MCF 10A (cell line): ENCODE data around the gene OR10G2. TPM values are rescaled to one million over a fixed set of nuclear protein-coding genes. Genes with fewer than 3 reads are reported as not detected.

ENCODE experiments used
- BruUV-seq: library from RNA; stranded (reverse); fragments of 400-500 nt; replicated peaks from 2 replicates; lab custom pipeline; 2021; lab: Mats Ljungman, UMichigan
- CTCF ChIA-PET: fragments of 300-600 bp; sonication (Branson Sonifier 250); formaldehyde crosslinking; extraction: SDS; loops from one replicate; lab custom pipeline; 2021; ENCODE audit warnings: antibody characterized with exemption, inconsistent platforms; lab: Yijun Ruan, JAX
- POLR2A ChIA-PET: fragments of 300-600, 350-650 bp; sonication (Branson Sonifier 250); formaldehyde crosslinking; extraction: SDS; loops from one replicate; lab custom pipeline; 2020; ENCODE audit warnings: antibody characterized with exemption, inconsistent platforms; lab: Yijun Ruan, JAX
- DNase-seq: peaks from one replicate; pipeline ENCODE4 v3.0.0-alpha.2; 2018; ENCODE audit not compliant: unreplicated experiment
- H3K27ac Mint-ChIP-seq: one replicate; pipeline ENCODE4 v1.8.0; 2022; ENCODE audit warnings: mild to moderate bottlenecking, low read depth, mixed read lengths; ENCODE audit not compliant: unreplicated experiment
- H3K27me3 Mint-ChIP-seq: one replicate; pipeline ENCODE4 v1.8.0; 2022; ENCODE audit warnings: mixed read lengths; ENCODE audit not compliant: insufficient read depth, unreplicated experiment
- H3K36me3 Mint-ChIP-seq: one replicate; pipeline ENCODE4 v1.8.0; 2022; ENCODE audit warnings: mild to moderate bottlenecking, moderate library complexity, mixed read lengths; ENCODE audit not compliant: insufficient read depth, unreplicated experiment
- H3K4me1 Mint-ChIP-seq: one replicate; pipeline ENCODE4 v1.8.0; 2022; ENCODE audit warnings: mixed read lengths; ENCODE audit not compliant: insufficient read depth, unreplicated experiment
- H3K4me3 Mint-ChIP-seq: one replicate; pipeline ENCODE4 v1.8.0; 2022; ENCODE audit warnings: mild to moderate bottlenecking, moderate library complexity, mixed read lengths; ENCODE audit not compliant: unreplicated experiment
- H3K9me3 Mint-ChIP-seq: one replicate; pipeline ENCODE4 v1.8.0; 2022; ENCODE audit warnings: mixed read lengths; ENCODE audit not compliant: unreplicated experiment
- CTCF ChIP-seq: fragments of 200-600 bp; IDR thresholded peaks from one replicate; pipeline ENCODE4 v1.8.0; 2022; ENCODE audit warnings: antibody characterized with exemption, mild to moderate bottlenecking; ENCODE audit not compliant: unreplicated experiment
- intact Hi-C: fragments of 100-400 bp; cut with micrococcal nuclease; formaldehyde crosslinking; loops from 2 replicates; pipeline ENCODE4 v1.14.1; 2022
- total RNA-seq: library from RNA; stranded (reverse); gene quantifications from 2 replicates; pipeline ENCODE4 v1.2.3, GENCODE V29; 2022

Gene OR10G2
- total RNA-seq, 1 experiment from 2014 or later = not detected

DNA sequence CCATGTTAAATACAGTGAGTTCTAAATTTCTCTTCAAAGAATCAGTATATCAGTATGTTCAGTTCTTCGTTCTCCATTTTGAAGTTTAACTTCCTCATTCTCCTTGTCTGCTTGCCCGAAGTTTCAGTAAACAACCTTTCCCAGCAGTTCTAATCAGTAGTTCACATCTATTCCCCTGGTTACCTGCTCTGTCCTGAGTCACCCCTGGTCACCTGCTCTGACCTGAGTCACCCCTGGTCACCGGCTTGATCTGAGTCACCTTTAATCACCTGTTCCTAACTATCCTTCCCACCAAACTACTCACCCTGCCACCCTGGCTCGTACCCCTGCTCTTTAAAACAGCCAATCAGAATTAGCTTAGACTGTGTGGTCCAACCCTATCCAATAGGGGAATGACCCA lies 45.4 kb downstream of the OR10G2 start:
- no peak overlapping the region for H3K4me3 Mint-ChIP-seq
- no peak overlapping the region for H3K27ac Mint-ChIP-seq
- no peak for DNase-seq
- intact Hi-C loops = no loop called here
- TF ChIP-seq CTCF = no peak
- ChIA-PET CTCF (interaction anchor here (0.6 kb wide), 1 partner anchor 1768 kb away, joined by 3 read pairs; no protein-coding TSS in a partner anchor), POLR2A (no interaction called here)
- H3K27me3 Mint-ChIP-seq = peaks cover 13% of the 10 kb centered on the region
- H3K36me3 Mint-ChIP-seq = no peaks in the 10 kb centered on the region
- BruUV-seq = no TSS peak
- no peaks in the 10 kb centered on the region for H3K4me1 Mint-ChIP-seq
- H3K9me3 Mint-ChIP-seq = peaks cover 18% of the 10 kb centered on the region

Other genes starting within 250 kb of the OR10G2 start
- gene CHD8, start 178.8 kb downstream of the OR10G2 start, total RNA-seq = 70.7 and 78.1 TPM in 2 replicates
- gene RAB2B, start 158.0 kb downstream of the OR10G2 start, total RNA-seq = 22.8 and 23.3 TPM in 2 replicates
- 84.1 and 105 TPM in 2 replicates for gene TOX4, start 157.7 kb downstream of the OR10G2 start, total RNA-seq
- 36.4 and 46.7 TPM in 2 replicates for gene METTL3, start 123.6 kb downstream of the OR10G2 start, total RNA-seq
- gene SALL2, start 108.6 kb downstream of the OR10G2 start, total RNA-seq = 0.05 and 0.09 TPM in 2 replicates
- not detected in 2 replicates for gene OR10G3, start 54.9 kb downstream of the OR10G2 start, total RNA-seq
- gene OR4E2, start 18.9 kb upstream of the OR10G2 start, total RNA-seq = not detected in 2 replicates
- not detected in 2 replicates for gene OR4E1, start 38.9 kb upstream of the OR10G2 start, total RNA-seq